Hypothalamus (tissue), 51 donors: ENCODE results near the gene CAPN12.

Experiments
- DNase-seq, 51 donors: peaks; one replicate each; lab custom pipeline; 2025; lab: John Stamatoyannopoulos, UW

The CAPN12 gene

DNA sequence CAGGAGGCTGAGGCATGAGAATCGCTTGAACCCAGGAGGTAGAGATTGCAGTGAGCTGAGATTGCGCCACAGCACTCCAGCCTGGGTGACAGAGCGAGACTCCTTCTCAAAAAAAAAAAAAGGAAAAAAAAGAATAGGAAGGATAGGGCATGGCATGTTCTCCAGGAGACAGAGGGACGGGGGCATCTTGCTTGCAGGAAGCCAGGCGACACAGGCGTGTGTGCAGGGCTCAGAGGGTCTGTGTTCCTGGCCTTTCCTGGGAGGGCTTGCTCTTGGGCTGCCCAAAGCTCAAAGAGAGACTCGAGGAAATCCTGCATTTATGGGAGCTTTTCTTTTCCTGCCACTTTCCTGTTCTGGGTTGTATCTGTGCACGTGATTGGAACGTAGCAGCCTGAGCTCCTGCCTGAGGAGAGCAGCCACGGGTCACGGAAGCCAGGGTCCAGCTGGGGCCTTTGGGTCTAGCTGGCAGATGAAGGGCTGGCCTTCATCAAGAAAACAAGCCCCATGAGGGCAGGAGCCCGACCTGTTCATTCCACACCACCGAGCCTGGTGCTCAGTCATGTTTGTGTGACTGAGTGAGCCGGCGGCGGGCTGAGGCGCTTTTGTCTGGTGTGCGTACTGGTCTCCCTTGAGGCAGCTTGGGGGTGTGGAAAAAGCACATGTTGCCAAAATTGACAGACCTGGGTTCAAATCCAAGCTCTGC, 44.5 kb downstream of the CAPN12 start:
- no peak for DNase-seq

DNA sequence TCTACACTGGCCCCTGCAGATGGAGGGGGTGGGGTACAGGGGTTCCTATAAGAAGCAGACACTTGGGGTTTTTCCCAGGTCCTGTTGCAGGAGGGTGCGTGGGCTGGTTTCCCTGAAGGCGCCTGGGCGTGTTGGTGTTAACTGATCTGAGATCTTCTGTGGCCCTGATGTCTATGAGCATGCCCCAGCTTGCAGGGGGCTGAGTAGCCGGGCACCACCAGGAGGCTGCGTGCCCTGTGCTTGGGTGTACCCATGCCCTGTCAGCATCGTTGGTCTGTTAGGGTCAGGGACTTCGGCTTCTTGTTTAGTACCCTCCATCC, 45.3 kb downstream of the CAPN12 start:
- DNase-seq, result no peak

DNA sequence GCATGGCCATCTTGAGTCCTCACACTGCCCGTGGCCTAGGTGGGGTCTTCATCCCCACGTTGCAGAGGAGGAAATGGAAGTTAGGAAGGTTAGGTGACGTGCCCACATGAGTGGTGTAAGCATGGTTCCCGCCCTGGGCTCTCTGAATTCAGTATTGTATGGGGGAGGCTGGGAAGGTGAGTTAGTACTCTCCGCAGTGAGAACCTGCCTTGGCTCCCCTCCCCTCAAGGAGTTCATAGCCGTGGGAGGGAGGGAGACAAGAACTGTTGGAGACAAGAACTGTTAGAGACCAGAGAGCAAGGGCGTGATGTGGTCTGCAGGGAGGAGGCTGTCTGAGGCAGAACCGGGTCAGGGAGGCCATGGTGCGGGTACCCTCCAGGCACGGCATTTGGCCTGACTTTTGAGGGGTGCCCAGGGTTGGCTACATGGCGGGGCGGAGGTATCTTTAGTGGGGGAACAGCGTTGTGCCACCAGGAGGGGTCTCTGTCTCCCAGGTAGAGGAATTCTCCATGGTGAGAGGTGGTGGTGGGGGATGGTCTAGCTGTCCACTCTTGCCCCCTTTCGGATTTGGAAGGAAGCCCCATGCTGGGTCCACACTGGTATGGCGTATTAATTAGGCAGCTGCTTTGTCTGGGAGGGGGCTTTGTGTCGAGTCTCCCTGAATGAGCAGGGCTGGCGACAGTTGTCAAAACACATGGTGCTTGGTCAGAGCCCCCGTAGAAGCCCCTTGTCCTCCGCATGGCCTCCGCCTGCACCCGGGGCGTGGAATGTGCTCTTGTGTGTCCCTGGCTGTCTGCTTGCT, 45.8 kb downstream of the CAPN12 start:
- no peak for DNase-seq

DNA sequence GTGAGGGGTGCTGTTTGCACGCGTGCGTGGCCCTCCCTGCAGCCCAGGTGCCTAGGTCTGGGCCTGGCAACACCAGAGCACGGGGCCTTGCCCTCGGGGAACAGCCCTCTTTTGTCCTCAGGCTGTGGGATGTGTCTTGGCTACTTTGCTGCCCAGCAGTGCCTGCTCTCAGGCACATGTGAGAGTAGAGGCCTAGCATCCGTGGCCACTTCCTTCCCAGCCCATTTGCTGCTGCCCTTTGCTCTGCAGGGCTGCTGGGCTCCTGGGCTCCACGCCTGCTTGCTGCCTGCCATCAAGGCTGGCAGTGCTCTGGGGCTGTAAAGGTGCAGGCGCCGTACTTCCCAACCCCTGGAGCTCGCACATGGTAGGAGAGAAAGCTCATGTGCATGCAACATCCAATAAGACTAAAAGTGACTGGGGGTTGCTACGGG, 46.6 kb downstream of the CAPN12 start:
- DNase-seq, result peak in 3 of 51 donors; percentile 33 to 37 (median 36)

DNA sequence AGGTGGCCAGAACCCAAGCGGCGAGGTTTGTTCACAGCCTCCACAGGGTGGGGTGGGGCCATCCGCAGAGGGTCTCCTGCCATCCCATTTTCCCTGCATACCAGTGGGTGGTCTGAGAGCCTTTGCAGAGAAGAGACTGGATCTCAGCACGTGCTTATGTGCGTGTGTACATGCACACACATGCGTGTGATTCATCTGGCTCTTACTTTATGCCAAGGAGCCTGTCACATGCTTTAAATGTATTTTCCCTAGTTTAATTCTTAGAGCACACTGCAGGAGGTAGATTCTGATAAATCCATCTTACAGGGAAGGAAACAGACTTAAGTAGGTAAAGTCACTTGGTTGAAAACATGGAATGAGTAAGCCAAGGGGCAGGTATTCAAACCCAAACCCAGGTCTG, 47.1 kb downstream of the CAPN12 start:
- no peak for DNase-seq

DNA sequence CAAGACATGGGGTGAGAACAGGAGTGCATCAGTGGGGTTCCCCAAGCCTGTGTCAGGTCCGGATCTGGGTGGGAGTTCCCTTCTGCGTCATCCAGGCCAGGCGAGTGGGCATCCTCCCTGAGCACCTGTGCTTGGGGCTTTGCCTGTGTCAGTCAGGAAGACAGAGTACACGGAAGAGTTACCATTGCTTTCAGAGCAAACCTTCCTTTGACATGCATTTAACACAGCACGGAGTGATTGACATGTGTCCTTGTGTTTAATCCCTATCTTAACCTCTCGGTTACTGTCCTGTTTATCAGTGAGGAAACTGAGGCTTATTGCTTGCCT, 47.6 kb downstream of the CAPN12 start:
- no peak for DNase-seq

DNA sequence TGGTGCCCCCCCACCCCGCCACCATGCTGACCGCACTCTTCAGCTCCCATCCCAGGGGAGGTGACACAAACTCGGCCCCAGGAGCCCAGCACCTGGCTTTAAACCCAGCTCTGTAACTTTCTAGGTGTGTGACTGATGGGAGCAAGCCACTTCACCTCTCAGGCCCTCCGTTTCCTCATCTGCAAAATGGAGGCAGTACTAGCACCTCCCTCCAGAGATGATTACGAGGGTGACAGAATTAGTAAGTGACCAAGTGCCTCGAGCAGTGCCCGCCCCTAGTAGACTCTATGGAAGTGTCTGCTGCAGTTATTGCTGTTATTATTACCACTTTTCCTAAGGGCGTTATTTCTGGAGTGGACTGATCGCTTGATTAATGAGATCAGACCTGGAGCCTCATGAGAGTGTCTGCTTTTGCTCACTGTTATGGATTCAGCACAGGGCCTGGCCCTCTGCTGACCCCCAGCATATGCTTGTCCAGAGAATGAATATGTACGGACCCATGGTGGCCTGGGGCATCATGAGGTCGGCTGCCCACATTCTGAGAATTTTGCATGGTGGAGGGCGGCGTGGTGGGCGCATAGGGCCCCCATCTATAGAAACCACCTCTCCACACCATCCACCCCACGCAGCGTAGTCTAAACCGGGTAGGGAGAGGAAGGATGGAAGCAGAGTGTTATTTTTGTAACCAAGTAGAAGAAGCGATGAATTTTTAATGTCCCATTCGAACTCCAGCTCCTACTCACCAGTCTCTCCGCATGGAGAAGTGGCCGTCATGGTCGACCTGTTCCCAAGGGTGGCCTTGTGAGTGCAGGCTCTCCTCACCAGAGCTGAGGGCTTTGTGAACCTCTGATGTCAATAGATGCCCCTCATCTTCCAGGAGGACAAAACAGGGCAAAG, 48.2 kb downstream of the CAPN12 start:
- DNase-seq, result no peak

DNA sequence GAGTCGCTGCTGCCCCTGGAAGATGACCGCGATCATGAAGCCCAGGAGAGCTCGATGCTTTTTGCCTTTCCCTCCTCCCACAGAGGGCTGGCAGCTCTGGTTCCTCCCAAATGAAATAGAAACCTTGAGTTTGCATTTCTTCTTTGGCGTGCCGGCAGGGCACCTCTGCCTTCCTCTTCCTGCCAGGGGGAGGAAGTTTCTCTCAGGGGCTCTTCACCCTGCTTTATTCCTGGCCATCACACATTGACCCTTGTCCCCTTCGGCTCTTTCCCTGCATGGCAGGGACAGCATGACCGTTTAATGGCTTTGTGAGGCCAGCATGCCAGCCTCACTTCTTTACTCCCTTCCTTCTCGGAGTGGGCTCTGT, 49.0 kb downstream of the CAPN12 start:
- no peak for DNase-seq

DNA sequence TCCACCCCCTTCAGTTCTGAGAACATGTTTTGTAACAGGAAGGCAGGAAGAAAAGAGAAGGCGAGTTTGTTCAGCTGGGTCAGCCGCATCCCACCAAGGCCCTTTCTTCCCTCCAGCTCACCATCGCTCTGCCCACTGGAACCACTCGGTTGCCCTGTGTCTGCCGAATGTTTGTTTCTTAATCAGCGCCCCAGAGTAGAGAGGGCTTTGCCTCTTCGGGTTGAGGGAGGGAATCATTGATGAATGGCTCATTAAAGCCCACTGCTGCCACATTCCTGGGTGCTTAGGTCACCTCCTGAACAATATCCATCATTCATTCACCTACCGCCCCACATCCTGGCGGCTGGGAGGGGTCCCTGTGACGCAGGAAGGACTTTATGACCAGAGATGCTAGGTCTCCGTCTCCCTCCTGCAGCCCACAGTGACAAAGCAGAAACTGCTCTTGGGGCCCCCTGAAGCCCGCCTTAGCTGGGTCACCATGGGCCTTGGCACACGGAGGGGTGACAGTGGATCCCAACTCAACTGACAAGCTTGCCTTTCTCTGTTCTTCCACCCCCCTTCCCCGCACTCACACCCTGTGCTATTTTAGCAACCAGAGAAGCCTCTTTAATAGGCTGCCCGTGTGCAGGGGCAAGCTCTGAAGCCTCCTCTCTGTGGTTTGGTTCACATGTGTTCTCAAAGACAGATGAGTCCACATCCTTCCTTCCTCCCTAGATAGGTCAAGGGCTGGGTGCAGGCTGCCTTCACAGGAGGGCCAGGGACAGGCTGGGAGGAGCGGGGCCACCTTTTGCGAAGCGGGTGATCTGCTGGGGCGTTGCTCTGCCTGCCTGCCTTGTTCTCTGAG, 50.7 kb downstream of the CAPN12 start:
- peak in 7 of 51 donors; percentile 25 to 68 (median 52) for DNase-seq

DNA sequence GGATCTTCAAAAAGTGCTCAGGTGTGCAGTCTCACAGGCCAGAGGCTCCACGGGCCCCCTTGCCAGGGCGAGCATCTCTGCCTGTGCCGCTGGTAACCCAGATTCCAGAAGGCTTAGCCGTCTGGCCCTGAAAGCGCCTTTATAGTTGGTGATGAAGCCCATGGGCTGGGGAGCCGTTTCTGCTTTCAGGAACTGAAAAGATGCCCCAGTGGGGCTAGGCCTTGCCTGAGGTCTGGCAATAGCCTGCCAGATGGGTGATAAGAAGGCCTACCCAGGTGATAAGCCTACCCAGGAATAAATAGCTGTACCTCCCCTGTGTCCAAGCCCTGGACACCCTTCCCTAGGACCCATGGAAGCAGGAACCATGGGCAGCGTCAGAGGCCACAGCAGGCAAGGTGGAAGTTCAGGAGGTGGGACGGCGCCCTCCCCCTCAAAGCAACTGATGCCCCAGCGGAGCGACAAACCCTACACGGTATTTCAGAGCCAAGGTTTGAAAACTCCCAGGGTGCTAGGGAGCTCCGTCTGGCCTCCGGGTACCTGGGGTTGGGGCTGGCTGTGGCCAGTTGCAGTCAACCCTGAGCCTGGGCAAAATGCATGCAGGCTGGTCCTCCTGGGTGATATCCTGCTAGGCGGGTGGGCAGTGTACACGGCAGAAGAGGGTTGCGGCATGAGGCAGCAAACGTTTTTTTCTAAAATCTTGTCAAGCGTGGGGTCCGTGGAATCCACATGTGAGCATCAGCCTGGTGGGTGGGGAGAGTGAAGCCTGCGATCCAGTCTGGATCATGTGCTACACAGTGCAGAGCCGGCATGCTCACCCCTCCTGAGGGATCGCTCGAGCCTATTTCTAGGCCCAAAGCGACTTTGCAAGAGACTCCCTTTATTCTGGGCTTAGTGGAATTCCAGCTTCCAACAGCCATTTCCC, 51.6 kb downstream of the CAPN12 start:
- DNase-seq, result peak in 3 of 51 donors; percentile 39 to 66 (median 49)

DNA sequence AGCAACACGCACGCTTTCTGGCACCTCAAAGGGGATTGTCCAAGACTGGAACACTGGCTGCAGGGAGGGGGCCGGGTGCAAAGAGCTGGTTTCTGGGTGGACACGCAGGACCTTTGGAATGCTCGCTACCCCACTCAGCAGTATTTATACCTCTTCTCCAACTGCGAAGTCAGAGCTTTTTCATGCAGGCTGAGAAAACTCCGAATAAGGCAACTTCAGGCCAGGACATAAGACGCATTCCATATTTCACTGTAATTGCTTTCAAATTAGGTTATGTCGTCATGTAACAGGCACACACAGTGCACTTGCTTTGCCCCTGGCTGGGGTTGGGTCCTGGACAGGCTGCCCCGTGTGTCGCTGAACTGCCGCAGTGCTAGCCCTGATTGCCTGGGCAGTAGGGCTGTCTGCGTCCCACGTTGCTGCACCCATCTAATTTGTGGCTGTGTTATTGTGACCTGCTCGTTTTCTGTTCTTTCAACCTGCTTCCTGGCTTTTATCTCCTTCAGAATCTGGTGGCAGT, 52.3 kb downstream of the CAPN12 start:
- DNase-seq, result no peak

DNA sequence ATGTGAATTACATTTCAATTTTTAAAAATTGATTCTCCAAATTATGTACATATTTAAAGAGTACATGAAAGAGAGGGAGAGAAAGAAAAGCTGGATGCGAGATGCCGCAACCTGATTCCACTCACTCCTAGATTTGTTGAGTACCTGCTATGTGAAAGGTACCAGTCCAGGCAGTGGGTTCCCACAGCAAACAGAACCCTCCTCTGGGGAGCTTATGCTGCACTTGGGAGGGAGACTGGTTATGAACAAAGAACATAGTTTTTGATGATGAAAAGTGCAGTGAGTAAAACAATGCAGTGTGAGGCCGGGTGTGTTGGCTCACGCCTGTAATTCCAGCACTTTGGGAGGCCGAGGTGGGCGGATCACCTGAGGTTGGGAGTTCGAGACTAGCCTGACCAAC, 53.4 kb downstream of the CAPN12 start:
- DNase-seq, result no peak

DNA sequence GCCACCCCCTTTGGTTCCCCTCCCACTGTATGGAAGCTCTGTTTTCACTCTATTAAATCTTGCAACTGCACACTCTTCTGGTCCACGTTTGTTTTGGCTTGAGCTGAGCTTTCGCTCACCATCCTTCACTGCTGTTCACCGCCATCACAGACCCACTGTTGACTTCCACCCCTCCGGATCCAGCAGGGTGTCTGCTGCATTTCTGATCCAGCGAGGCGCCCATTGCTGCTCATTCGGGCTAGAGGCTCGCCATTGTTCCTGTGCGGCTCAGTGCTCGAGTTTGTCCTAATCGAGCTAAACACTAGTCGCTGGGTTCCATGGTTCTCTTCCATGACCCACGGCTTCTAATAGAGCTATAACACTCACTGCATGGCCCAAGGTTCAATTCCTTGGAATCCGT, 54.1 kb downstream of the CAPN12 start:
- DNase-seq, result no peak

DNA sequence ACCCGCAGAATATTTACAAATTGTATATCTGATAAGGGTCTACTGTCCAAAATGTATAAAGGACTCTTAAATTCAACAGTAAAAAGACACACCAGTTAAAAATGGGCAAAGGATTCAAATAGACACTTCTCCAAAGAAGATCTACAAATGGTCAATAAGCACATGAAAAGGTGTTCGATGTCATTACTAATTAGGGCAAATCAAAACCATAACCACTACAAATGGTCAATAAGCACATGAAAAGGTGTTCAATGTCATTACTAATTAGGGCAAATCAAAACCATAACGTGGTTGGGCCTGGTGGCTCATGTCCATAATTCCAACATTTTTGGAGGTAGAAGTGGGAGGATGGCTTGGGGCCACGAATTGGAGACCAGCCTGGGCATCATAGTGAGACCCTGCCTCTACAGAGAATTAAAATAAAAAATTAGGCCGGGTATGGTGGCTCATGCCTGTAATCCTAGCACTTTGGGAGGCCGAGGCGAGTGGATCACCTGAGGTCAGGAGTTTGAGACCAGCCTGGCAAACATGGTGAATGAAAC, 56.4 kb downstream of the CAPN12 start:
- DNase-seq, result no peak

DNA sequence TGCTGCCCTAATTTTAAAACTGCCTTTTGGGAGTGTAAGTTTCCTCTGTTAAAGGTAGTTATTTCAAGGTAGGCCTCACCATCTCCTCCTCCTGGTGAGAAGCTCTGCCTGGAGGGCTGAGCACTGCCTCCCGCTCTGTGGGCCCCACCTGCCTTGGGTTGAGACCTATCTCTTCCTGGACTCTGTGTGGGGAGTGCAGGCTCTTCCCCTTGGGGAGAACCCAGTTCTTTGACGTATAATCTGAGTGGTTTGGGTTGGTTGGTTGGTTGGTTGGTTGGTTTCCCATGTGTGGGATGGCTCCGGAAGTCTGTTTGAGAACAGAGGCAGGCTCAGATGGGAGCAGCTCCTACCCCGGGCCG, 57.8 kb downstream of the CAPN12 start:
- no peak for DNase-seq

DNA sequence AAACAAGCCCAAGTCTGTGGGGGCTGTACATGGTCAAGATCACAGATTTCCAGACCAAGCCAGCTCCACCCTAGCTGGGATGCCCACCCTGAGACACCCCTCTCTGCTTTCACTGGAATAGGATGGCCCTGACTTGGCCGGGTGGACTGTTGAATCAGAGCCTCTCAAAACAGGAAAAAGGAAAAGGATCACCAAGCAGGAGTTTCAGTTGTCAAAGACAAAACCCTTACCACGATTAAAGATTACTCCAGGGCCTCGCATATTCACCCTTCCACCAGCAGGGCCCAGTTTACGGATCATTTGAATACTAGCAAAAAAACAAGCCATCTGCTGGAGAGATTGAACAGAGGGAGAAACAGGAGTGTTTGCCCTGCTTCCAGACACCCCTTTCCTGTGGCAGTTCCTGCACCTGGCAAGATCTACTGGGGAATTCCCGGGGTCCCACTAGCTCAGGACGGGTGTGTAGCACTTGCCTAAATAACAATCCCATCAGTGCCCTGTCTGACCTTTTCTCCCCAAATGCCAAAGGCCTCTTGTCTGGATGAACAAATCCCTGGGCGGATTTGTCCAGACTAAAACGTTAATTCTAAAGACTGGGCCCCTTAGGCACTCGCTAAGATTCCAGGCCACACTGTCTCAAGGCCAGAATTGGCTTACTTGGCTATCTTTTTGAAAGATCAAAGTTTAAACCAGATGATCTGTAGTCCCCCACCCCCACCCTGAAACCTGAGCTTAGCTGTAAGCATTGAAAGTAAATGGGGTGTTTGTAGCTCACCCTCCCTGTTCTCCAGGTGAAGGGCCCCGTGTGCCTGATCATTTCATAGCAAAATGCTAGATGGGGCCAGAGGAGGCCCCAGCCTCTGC, 58.4 kb downstream of the CAPN12 start:
- no peak for DNase-seq

DNA sequence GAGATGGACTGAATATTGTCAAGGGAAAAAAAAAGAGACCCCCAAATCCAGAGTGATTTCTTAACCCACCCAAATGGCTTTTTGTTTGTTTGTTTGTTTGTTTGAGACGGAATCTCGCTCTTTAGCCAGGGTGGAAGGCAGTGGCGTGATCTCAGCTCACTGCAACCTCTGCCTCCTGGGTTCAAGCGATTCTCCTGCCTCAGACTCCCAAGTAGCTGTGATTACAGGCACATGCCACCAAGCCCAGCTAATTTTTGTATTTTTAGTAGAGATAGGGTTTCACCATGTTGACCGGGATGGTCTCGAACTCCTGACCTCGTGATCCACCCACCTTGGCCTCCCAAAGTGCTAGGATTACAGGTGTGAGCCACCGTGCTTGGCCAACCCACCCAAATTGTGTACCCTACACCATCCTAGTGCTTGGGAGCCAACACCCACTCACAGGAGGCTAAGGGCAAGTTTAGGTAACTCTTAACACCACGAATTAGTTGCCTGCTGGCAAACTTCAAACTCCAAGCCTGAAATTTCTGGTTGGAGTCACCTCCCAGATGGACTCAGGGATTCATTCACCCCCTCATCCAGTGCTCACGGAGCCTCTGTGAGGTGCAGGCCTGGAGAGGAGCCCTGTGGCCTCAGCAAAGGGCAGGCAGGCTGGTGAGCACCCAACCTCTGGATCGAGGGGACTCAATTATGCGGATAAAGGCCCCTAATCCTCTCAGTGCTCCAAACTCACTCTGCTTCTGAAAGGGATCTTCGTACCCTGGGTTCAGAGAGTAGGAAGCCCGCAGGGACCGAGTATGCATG, 59.2 kb downstream of the CAPN12 start:
- no peak for DNase-seq
